Large intestine (tissue), 3 donors: Measurements from ENCODE around the gene LRP3. TPM values are rescaled to one million over a fixed set of nuclear protein-coding genes. Genes with fewer than 3 reads are reported as not detected.
"Not testable (repeated sequence)": the region's sequence is repeated elsewhere in the genome, so short reads cannot be mapped to it uniquely, and the experiment has no call there.

ENCODE experiments used
- DNase-seq, 2 donors: peaks; one replicate each; pipeline versions ENCODE4 v3.0.0 to v3.0.0-alpha.2; 2013
- H3K27ac ChIP-seq: one replicate; pipeline ENCODE4 v1.5.1; 2013; ENCODE audit warnings: low read length
- H3K27me3 ChIP-seq: 2 replicates; pipeline ENCODE4 v1.6.1; 2013; ENCODE audit warnings: low read length; ENCODE audit not compliant: control insufficient read depth, insufficient read depth
- H3K36me3 ChIP-seq: 2 replicates; pipeline ENCODE4 v1.6.1; 2013; ENCODE audit warnings: low read length; ENCODE audit not compliant: control insufficient read depth, insufficient read depth
- H3K4me1 ChIP-seq: one replicate; pipeline ENCODE4 v1.6.1; 2013; ENCODE audit warnings: low read length; ENCODE audit not compliant: control insufficient read depth, insufficient read depth
- H3K4me3 ChIP-seq: one replicate; pipeline ENCODE4 v1.5.1; 2013; ENCODE audit warnings: low read length
- H3K9me3 ChIP-seq: one replicate; pipeline ENCODE4 v1.6.1; 2013; ENCODE audit warnings: mild to moderate bottlenecking, low read depth, low read length, moderate library complexity; ENCODE audit not compliant: control insufficient read depth
- WGBS: methylation state at CpG from one replicate; pipeline ENCODE4 v1.1.5; 2013; ENCODE audit warnings: low lambda C conversion rate; ENCODE audit not compliant: insufficient coverage; 5-methylcytosine and 5-hydroxymethylcytosine counted together
- polyA plus RNA-seq: library from polyadenylated mRNA; unstranded; fragments of 120-200 nt; gene quantifications from one replicate; pipeline ENCODE4 v1.2.1, GENCODE V29; 2013

The LRP3 gene
- polyA plus RNA-seq, 1 donor: 37.8 TPM

- H3K9me3 ChIP-seq: no peaks in the 10 kb centered on the region
- H3K27ac ChIP-seq: no peak overlapping the region
- DNase-seq: no peak
- no CpG with 5 or more reads among the region's 5 CpGs for WGBS
- H3K36me3 ChIP-seq: no peaks in the 10 kb centered on the region
- no peaks in the 10 kb centered on the region for H3K27me3 ChIP-seq
- no peak overlapping the region for H3K4me3 ChIP-seq
- H3K4me1 ChIP-seq: peaks cover 13% of the 10 kb centered on the region
Measured at GRCh38 chr19:33174186-33174585, 19.9 kb upstream of the LRP3 start.

- no peak for DNase-seq
- no peaks in the 10 kb centered on the region for H3K27me3 ChIP-seq
- H3K9me3 ChIP-seq: no peaks in the 10 kb centered on the region
- no peaks in the 10 kb centered on the region for H3K36me3 ChIP-seq
- no peak overlapping the region for H3K4me3 ChIP-seq
- WGBS: no CpG with 5 or more reads among the region's 10 CpGs
- no peak overlapping the region for H3K27ac ChIP-seq
- peaks cover 13% of the 10 kb centered on the region for H3K4me1 ChIP-seq
Measured at GRCh38 chr19:33175156-33175782, 18.9 kb upstream of the LRP3 start.

GRCh38 chr19:33175886-33176669, 18.1 kb upstream of the LRP3 start:
- no peak for DNase-seq
- no CpG with 5 or more reads among the region's 25 CpGs for WGBS
- Histone ChIP-seq H3K4me1 (peaks cover 13% of the 10 kb centered on the region), H3K36me3 (no peaks in the 10 kb centered on the region), H3K27ac (peak overlapping the region; percentile 83), H3K4me3 (peak overlapping the region; percentile 79), H3K27me3 (no peaks in the 10 kb centered on the region), H3K9me3 (no peaks in the 10 kb centered on the region)

GRCh38 chr19:33176670-33177416, 17.3 kb upstream of the LRP3 start:
- peak; percentile 98 to 99 for DNase-seq
- H3K4me3 ChIP-seq: peak overlapping the region; percentile 79
- WGBS: no CpG with 5 or more reads among the region's 65 CpGs
- H3K36me3 ChIP-seq: no peaks in the 10 kb centered on the region
- peak overlapping the region; percentile 85 for H3K27ac ChIP-seq
- no peaks in the 10 kb centered on the region for H3K9me3 ChIP-seq
- peaks cover 13% of the 10 kb centered on the region for H3K4me1 ChIP-seq
- no peaks in the 10 kb centered on the region for H3K27me3 ChIP-seq

DNA sequence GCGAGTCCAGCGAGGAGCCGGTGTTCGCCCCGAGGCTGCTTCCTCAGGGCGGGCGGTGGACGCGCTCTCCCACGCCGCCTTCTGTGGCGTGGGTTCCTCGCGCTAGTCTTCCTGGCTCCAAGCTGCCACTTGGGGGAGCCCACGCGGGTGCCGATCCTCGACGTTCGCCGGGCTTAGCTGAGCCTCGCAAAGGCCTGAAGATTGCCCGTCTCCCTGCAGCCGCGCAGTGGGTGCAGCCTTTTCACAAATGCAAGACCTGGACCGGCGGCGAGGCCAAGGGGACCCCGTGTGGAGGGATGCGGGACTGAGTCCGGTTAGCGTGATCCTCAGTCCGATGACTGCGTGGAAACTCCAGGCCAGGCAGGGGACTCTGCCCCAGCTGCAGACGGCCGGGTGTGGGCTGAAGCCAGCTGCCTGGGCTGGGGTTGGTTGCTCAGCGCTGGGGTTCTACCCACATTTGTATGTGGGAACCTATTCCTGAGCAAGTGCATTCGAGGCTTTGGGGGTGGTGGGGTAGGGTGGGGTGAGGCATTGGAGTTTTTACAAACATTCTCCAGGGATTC, 16.6 kb upstream of the LRP3 start:
- H3K27me3 ChIP-seq: no peaks in the 10 kb centered on the region
- peak overlapping the region; percentile 85 for H3K27ac ChIP-seq
- no peaks in the 10 kb centered on the region for H3K9me3 ChIP-seq
- peak overlapping the region; percentile 79 for H3K4me3 ChIP-seq
- H3K36me3 ChIP-seq: no peaks in the 10 kb centered on the region
- no peak for DNase-seq
- WGBS: no CpG with 5 or more reads among the region's 38 CpGs
- peaks cover 13% of the 10 kb centered on the region for H3K4me1 ChIP-seq

DNA sequence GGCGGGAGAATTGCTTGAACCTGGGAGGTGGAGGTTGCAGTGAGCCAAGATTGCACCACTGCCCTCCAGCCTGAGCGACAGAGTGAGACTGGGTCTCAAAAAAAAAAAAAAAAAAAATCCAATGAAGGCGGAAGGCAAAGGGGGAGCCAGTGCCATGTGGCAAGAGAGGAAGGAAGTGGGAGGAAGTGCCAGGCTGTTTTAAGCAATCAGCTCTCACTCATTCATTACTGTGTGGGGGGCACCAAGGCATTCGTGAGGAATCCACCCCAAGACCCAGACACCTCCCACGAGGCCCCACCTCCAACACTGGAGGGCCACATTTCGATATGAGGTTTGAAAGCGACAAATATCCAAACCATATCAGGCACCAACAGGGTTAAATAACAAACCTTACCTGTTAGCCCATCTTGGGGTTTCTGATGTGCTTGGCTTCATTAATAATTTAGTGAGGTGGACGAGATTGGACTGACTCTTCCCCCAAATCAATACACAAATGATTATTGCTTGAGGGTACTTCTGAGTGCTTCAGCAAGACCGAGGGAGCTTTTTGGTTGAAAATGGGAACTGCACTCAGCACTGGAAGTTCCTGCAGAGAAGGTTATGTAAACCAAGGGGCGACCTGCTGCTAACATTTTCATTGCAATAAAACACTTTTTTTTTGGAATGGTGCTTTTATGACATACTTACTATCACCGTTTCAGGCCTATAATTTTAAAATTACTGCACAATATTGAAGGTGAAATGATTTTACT, 7.5 kb upstream of the LRP3 start:
- WGBS: no CpG with 5 or more reads among the region's 11 CpGs
- H3K9me3 ChIP-seq: no peaks in the 10 kb centered on the region
- no peak overlapping the region for H3K27ac ChIP-seq
- no peaks in the 10 kb centered on the region for H3K4me1 ChIP-seq
- DNase-seq: no peak
- no peak overlapping the region for H3K4me3 ChIP-seq
- H3K36me3 ChIP-seq: no peaks in the 10 kb centered on the region
- no peaks in the 10 kb centered on the region for H3K27me3 ChIP-seq

DNA sequence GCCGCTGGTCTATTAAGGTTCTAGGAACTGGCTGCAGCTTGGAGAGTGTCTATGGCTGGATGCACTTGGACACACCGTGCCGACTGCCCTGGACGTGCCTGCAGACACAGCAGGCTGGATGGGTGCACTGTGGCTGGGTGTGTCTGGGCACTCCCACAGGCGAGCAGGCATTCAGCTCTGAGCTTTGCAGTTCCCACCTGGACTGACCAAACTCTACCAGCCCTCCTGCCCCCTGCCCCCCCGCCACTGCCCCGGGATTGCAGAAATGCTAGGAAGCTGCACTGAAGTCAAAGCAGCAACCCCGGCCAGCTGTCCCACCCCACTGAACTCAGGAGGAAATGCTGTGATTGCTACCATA, 7.0 kb upstream of the LRP3 start:
- no peak for DNase-seq
- Histone ChIP-seq H3K9me3 (no peaks in the 10 kb centered on the region), H3K36me3 (no peaks in the 10 kb centered on the region), H3K4me1 (no peaks in the 10 kb centered on the region), H3K27me3 (no peaks in the 10 kb centered on the region), H3K4me3 (no peak overlapping the region), H3K27ac (no peak overlapping the region)
- no CpG with 5 or more reads among the region's 8 CpGs for WGBS

DNA sequence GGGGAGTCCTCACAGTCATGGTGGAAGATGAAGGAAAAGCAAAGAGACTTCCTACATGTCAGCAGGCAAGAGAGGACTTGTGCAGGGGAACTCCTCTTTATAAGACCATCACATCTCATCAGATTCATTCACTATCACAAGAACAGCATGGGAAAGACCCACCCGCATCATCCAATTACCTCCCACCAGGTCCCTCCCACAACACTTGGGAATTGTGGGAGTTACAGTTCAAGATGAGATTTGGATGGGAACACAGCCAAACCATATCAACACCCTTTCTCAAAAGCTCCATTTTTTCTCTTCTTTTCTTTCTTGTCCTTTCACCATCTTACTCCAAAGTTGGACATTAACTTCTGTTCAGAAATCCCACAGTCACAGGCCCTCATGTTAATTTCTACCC, 4.7 kb upstream of the LRP3 start:
- Histone ChIP-seq H3K4me1 (peaks cover 4% of the 10 kb centered on the region), H3K4me3 (no peak overlapping the region), H3K27me3 (no peaks in the 10 kb centered on the region), H3K9me3 (no peaks in the 10 kb centered on the region), H3K36me3 (no peaks in the 10 kb centered on the region), H3K27ac (no peak overlapping the region)
- DNase-seq: no peak
- WGBS: no CpG with 5 or more reads among the region's 1 CpG

DNA sequence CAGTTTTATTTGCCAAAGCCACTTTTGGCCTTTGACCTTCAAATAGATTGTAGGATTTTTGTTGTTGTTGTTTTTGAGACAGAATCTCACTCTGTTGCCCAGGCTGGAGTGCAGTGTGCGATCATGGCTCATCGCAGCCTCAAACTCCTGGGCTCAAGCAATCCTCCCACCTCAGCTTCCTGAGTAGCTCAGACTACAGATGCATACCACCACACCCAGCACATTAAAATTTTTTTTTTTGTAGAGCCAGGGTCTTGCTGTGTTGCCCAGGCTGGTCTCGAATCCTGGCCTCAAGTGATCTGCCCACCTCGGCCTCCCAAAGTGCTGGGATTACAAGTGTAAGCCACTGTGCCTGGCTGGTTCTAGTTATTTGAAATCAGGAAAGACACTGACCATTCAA, 3.0 kb upstream of the LRP3 start:
- not testable (repeated sequence) for H3K27me3 ChIP-seq, H3K9me3 ChIP-seq, H3K27ac ChIP-seq, H3K4me3 ChIP-seq, DNase-seq, H3K4me1 ChIP-seq, H3K36me3 ChIP-seq
- WGBS: no CpG with 5 or more reads among the region's 4 CpGs

- H3K4me3 ChIP-seq: no peak overlapping the region
- peaks cover 10% of the 10 kb centered on the region for H3K4me1 ChIP-seq
- no peaks in the 10 kb centered on the region for H3K9me3 ChIP-seq
- no peak overlapping the region for H3K27ac ChIP-seq
- peaks cover 1% of the 10 kb centered on the region for H3K36me3 ChIP-seq
- no CpG with 5 or more reads among the region's 6 CpGs for WGBS
- no peak for DNase-seq
- no peaks in the 10 kb centered on the region for H3K27me3 ChIP-seq
Measured at GRCh38 chr19:33191501-33191900, 2.6 kb upstream of the LRP3 start.
